Glutamatergic neuron (in vitro differentiated cells): ENCODE measurements around the gene PSMB7. TPM values are rescaled to one million over a fixed set of nuclear protein-coding genes. Genes with fewer than 3 reads are reported as not detected.

Experiments used
- DNase-seq: peaks from one replicate; pipeline ENCODE4 v3.0.0; 2022
- H3K27ac Mint-ChIP-seq: one replicate; pipeline ENCODE4 v1.8.0; 2020; ENCODE audit warnings: mild to moderate bottlenecking, mixed read lengths, inconsistent platforms; ENCODE audit not compliant: unreplicated experiment
- H3K27me3 Mint-ChIP-seq: one replicate; pipeline ENCODE4 v1.8.0; 2020; ENCODE audit warnings: mild to moderate bottlenecking, moderate library complexity, mixed read lengths, inconsistent platforms; ENCODE audit not compliant: unreplicated experiment
- H3K36me3 Mint-ChIP-seq: one replicate; pipeline ENCODE4 v1.8.0; 2020; ENCODE audit warnings: mild to moderate bottlenecking, mixed read lengths, inconsistent platforms; ENCODE audit not compliant: unreplicated experiment
- H3K4me1 Mint-ChIP-seq: one replicate; pipeline ENCODE4 v1.8.0; 2020; ENCODE audit warnings: mild to moderate bottlenecking, low read depth, mixed read lengths, inconsistent platforms; ENCODE audit not compliant: unreplicated experiment
- H3K4me3 Mint-ChIP-seq: one replicate; pipeline ENCODE4 v1.8.0; 2020; ENCODE audit warnings: mild to moderate bottlenecking, mixed read lengths, inconsistent platforms; ENCODE audit not compliant: unreplicated experiment
- H3K9me3 Mint-ChIP-seq: one replicate; pipeline ENCODE4 v1.8.0; 2020; ENCODE audit warnings: mild to moderate bottlenecking, moderate library complexity, mixed read lengths, inconsistent platforms; ENCODE audit not compliant: unreplicated experiment
- CTCF ChIP-seq: fragments of 200-600 bp; sonication (generic); IDR thresholded peaks from one replicate; pipeline ENCODE4 v1.5.0; 2021; ENCODE audit not compliant: partially characterized antibody, unreplicated experiment
- total RNA-seq: library from RNA; stranded (reverse); fragmentation: NEBNext Ultra II Directional; extraction: Animal tissue kit (Norgen Biotek cat#: 25700); gene quantifications from one replicate; pipeline ENCODE4 v1.2.1, GENCODE V29; 2021; ENCODE audit not compliant: unreplicated experiment

PSMB7 gene
- total RNA-seq, 1 donor from 2014 or later = 185 TPM

- peak overlapping the region; percentile 84 for H3K27ac Mint-ChIP-seq
- peaks cover 27% of the 10 kb centered on the region for H3K4me1 Mint-ChIP-seq
- no peaks in the 10 kb centered on the region for H3K27me3 Mint-ChIP-seq
- no peaks in the 10 kb centered on the region for H3K36me3 Mint-ChIP-seq
- no peak for TF ChIP-seq CTCF
- peaks cover 2% of the 10 kb centered on the region for H3K9me3 Mint-ChIP-seq
- peak; percentile 29 for DNase-seq
- H3K4me3 Mint-ChIP-seq = peak overlapping the region; percentile 55
Observed at GRCh38 chr9:124399323-124399967, 15.8 kb downstream of the PSMB7 start.

GRCh38 chr9:124398191-124398935, 16.9 kb downstream of the PSMB7 start:
- no peak for TF ChIP-seq CTCF
- Mint-ChIP-seq H3K27me3 (no peaks in the 10 kb centered on the region), H3K36me3 (no peaks in the 10 kb centered on the region), H3K4me1 (peaks cover 37% of the 10 kb centered on the region), H3K9me3 (peaks cover 2% of the 10 kb centered on the region), H3K27ac (no peak overlapping the region), H3K4me3 (no peak overlapping the region)
- DNase-seq = no peak

GRCh38 chr9:124395826-124396225, 19.4 kb downstream of the PSMB7 start:
- Mint-ChIP-seq H3K4me3 (no peak overlapping the region), H3K27me3 (no peaks in the 10 kb centered on the region), H3K4me1 (peaks cover 46% of the 10 kb centered on the region), H3K36me3 (no peaks in the 10 kb centered on the region), H3K27ac (no peak overlapping the region), H3K9me3 (peaks cover 2% of the 10 kb centered on the region)
- no peak for DNase-seq
- no peak for TF ChIP-seq CTCF

GRCh38 chr9:124394596-124394995, 20.6 kb downstream of the PSMB7 start:
- peaks cover 44% of the 10 kb centered on the region for H3K4me1 Mint-ChIP-seq
- DNase-seq = no peak
- no peaks in the 10 kb centered on the region for H3K36me3 Mint-ChIP-seq
- H3K27ac Mint-ChIP-seq = no peak overlapping the region
- H3K9me3 Mint-ChIP-seq = no peaks in the 10 kb centered on the region
- no peaks in the 10 kb centered on the region for H3K27me3 Mint-ChIP-seq
- TF ChIP-seq CTCF = no peak
- H3K4me3 Mint-ChIP-seq = no peak overlapping the region

- Mint-ChIP-seq H3K36me3 (no peaks in the 10 kb centered on the region), H3K9me3 (no peaks in the 10 kb centered on the region), H3K27me3 (no peaks in the 10 kb centered on the region), H3K27ac (peak overlapping the region; percentile 26), H3K4me3 (no peak overlapping the region), H3K4me1 (peaks cover 46% of the 10 kb centered on the region)
- no peak for TF ChIP-seq CTCF
- no peak for DNase-seq
Observed at GRCh38 chr9:124394167-124394566, 21.1 kb downstream of the PSMB7 start.
